Tibial artery (tissue), 4 donors: ENCODE measurements around the gene PDE1C.

Source experiments
- DNase-seq, 2 donors: peaks; one replicate each; pipeline ENCODE4 v3.0.0-alpha.2; 2019
- H3K27ac ChIP-seq, 2 donors: fragments of 200-600 bp; sonication (generic) in 1 of 2; 1 replicate in 1 of 2; 2 replicates in 1 of 2; pipeline ENCODE4 v1.5.1; 2018 to 2019; ENCODE audit warnings: mild to moderate bottlenecking in 1 of 2
- H3K27me3 ChIP-seq, 2 donors: fragments of 200-600 bp; sonication (generic) in 1 of 2; one replicate each; pipeline versions ENCODE4 v1.5.1 to v1.6.0; 2016 to 2019
- H3K36me3 ChIP-seq, 3 donors: fragments of 200-600 bp; sonication (generic) in 2 of 3; one replicate each; pipeline ENCODE4 v1.5.1; 2016 to 2019; ENCODE audit warnings: mild to moderate bottlenecking in 2 of 3
- H3K4me1 ChIP-seq, 4 donors: fragments of 200-600 bp; sonication (generic) in 2 of 4; 1 replicate in 3 of 4; 2 replicates in 1 of 4; pipeline ENCODE4 v1.5.1; 2016 to 2019
- H3K4me3 ChIP-seq, 2 donors: fragments of 200-600 bp; sonication (generic) in 1 of 2; 1 replicate in 1 of 2; 2 replicates in 1 of 2; pipeline ENCODE4 v1.5.1; 2018 to 2019; ENCODE audit warnings: mild to moderate bottlenecking in 2 of 2
- H3K9me3 ChIP-seq, 3 donors: fragments of 200-600 bp; sonication (generic) in 1 of 3; one replicate each; pipeline ENCODE4 v1.5.1; 2016 to 2019
- intact Hi-C: fragments of 100-400 bp; cut with DNase I; formaldehyde crosslinking; loops from one replicate; pipeline ENCODE4 v1.15.0; 2023; ENCODE audit warnings: low total_unique reads
- TF ChIP-seq, protein P1 (sequence below), 2 experiments: fragments of 200-600 bp in 1 of 2; fragments of 450-650 bp in 1 of 2; IDR thresholded peaks; one replicate each; pipeline ENCODE4 v1.5.1; 2017 to 2019; ENCODE audit warnings: antibody characterized with exemption in 2 of 2, mild to moderate bottlenecking in 1 of 2, moderate library complexity in 1 of 2

The PDE1C gene

DNA sequence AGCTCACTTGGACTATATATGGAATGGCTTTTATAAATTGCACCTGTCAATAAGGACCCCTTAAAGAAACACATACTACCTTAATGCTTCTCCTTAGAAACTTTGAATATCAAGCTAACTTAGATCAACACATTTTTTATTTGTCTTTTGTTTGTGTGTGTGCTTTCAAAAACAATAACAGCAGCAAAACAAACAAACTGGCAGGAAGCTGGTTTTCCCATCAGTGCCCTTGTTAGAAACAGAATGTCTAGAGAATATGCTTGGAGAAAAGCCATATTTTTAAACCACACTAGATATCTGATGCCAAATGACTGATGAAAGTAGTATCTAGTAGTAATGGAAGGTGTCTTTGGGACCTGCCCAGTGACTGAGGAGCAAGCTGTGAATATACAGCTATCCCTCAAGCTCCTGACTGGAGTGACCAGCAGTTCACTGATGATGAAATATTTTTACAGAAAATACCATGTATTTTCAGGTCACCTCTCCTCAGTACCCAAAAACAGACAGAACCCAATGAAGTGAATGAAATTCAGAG lies 1.0 kb downstream of the PDE1C start:
- Histone ChIP-seq H3K36me3 (no peaks in the 10 kb centered on the region), H3K4me1 (peaks cover 0 to 44% (median 14%) of the 10 kb centered on the region in 4 donors), H3K27me3 (no peaks in the 10 kb centered on the region), H3K27ac (peak overlapping the region; percentile 86 to 87), H3K9me3 (no peaks in the 10 kb centered on the region), H3K4me3 (peak overlapping the region; percentile 73 to 79)
- TF ChIP-seq, protein P1, sequence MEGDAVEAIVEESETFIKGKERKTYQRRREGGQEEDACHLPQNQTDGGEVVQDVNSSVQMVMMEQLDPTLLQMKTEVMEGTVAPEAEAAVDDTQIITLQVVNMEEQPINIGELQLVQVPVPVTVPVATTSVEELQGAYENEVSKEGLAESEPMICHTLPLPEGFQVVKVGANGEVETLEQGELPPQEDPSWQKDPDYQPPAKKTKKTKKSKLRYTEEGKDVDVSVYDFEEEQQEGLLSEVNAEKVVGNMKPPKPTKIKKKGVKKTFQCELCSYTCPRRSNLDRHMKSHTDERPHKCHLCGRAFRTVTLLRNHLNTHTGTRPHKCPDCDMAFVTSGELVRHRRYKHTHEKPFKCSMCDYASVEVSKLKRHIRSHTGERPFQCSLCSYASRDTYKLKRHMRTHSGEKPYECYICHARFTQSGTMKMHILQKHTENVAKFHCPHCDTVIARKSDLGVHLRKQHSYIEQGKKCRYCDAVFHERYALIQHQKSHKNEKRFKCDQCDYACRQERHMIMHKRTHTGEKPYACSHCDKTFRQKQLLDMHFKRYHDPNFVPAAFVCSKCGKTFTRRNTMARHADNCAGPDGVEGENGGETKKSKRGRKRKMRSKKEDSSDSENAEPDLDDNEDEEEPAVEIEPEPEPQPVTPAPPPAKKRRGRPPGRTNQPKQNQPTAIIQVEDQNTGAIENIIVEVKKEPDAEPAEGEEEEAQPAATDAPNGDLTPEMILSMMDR (IDR thresholded peaks at IDR 0.05): no peak
- intact Hi-C loops: no loop called here
- DNase-seq: no peak

DNA sequence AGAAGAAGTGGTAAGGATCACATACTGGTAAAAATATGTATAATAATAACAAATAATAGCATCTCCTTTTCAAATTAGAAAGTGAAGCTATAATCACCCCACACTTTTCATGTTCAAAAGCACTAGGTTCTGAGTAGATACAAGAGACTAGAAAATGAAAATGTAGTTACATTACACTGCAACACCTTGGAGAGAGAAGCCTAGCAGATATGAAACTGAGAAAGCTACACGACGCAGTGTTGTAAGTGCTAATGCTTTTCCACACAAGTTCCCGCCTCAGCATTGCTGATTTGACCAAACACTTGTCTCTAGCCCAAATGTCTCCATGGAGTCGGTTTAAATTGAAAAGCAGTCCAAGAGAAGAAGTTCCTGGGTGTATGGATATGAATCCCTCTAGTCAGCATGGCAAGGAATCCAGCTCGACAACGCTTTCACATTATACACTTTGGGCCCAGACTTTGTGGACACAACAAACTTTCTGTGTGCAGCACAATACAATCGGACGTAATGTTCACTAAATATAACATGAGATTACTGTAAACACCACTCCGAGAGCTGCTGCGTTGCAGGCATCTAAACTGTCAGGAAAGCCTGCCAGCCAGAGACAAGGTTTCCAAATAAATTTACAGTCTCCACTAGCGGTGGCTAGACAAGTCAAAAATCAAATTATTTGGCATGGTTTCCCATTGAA lies 1.7 kb downstream of the PDE1C start:
- intact Hi-C loops: no loop called here
- H3K4me1 ChIP-seq: peaks cover 0 to 40% (median 13%) of the 10 kb centered on the region in 4 donors

DNA sequence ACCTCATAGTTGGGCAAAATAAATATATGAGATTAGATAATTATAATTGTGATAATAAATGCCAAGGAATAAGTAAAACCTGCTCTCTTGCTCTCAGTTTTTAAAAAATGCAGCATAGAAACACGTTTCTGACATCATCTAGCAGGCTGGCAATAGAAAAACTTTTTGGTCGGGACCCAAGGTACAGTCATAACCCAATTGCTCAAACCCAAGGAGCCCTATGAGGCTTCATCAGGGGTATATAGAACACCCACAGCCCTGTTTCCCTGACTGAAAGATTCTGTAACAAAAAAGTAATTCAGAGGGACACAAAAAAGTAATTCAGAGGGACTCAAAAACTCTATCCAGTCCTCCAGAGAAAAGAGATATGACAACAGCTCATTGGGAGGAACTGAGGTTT lies 3.8 kb downstream of the PDE1C start:
- Histone ChIP-seq H3K36me3 (no peaks in the 10 kb centered on the region), H3K4me1 (peaks cover 0 to 42% (median 14%) of the 10 kb centered on the region in 4 donors), H3K9me3 (no peaks in the 10 kb centered on the region), H3K4me3 (no peak overlapping the region), H3K27ac (peak overlapping the region; percentile 23 to 25), H3K27me3 (no peaks in the 10 kb centered on the region)
- intact Hi-C loops: no loop called here
- TF ChIP-seq, protein P1 (IDR thresholded peaks at IDR 0.05): no peak
- DNase-seq: no peak

More for the DNA sequence above, 1.7 kb downstream of the PDE1C start:
- peak overlapping the region; percentile 73 to 79 for H3K4me3 ChIP-seq
- no peaks in the 10 kb centered on the region for H3K27me3 ChIP-seq
- H3K36me3 ChIP-seq: no peaks in the 10 kb centered on the region
- peak overlapping the region; percentile 86 to 87 for H3K27ac ChIP-seq
- TF ChIP-seq, protein P1 (IDR thresholded peaks at IDR 0.05): no peak
- DNase-seq: no peak
- H3K9me3 ChIP-seq: no peaks in the 10 kb centered on the region

DNA sequence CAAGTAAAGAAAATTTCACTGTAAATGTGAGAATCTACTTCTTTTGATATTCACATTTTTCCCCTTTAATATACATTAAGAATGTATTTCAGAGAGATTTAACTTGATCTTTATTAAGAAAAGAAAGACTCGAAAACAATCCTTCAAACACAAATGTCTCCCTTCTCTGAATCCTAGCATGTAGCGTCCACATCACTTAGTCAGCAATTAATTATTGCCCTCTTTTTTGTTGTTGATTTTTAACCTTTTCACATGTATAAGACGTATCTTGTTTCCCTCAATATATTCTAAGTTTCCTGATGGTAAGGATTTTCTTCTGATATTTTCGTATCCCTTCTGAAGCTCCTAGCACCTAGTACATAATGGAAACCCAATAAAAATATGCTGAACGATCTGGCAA lies 6.6 kb downstream of the PDE1C start:
- Histone ChIP-seq H3K4me3 (no peak overlapping the region), H3K4me1 (peaks cover 0 to 48% (median 10%) of the 10 kb centered on the region in 4 donors), H3K9me3 (no peaks in the 10 kb centered on the region), H3K36me3 (no peaks in the 10 kb centered on the region), H3K27me3 (no peaks in the 10 kb centered on the region), H3K27ac (no peak overlapping the region)
- no peak for DNase-seq
- TF ChIP-seq, protein P1 (IDR thresholded peaks at IDR 0.05): no peak
- intact Hi-C loops: no loop called here

DNA sequence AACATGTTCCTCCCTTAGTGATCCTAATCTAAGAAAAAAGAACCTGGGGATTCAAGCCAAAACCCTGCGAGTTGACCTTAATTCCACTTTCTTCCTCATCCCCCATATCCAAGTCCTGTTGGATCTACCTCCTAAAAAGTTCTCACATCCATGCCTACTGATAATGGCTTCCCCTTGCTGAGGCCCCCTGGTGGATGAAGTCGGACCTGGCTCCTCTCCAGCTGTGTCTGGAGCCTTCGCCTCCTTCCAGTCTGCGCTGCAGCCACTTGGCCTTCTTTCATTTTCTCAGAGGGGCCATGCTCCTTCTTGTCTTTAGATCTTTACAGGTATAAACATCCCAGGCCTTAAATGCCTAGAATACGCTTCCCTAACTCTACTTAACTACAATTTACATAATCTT lies 8.1 kb downstream of the PDE1C start:
- peak overlapping the region; percentile 15 to 27 for H3K4me3 ChIP-seq
- H3K27me3 ChIP-seq: no peaks in the 10 kb centered on the region
- TF ChIP-seq, protein P1 (IDR thresholded peaks at IDR 0.05): peak; percentile 43 to 46
- peak overlapping the region; percentile 46 to 72 for H3K27ac ChIP-seq
- peak; percentile 53 to 82 for DNase-seq
- H3K9me3 ChIP-seq: no peaks in the 10 kb centered on the region
- intact Hi-C loops: no loop called here
- no peaks in the 10 kb centered on the region for H3K36me3 ChIP-seq
- H3K4me1 ChIP-seq: peaks cover 0 to 62% (median 13%) of the 10 kb centered on the region in 4 donors
